ENCODE data around the gene SPIRE1. TPM values are rescaled to one million over a fixed set of nuclear protein-coding genes. Genes with fewer than 3 reads are reported as not detected.
"Not testable (repeated sequence)": the region's sequence is repeated elsewhere in the genome, so short reads cannot be mapped to it uniquely, and the experiment has no call there.

The SPIRE1 gene
- total RNA-seq, 1 experiment from 2014 or later = 26.1 TPM

- POLR2A ChIA-PET (ENCODE audit: unreplicated experiment) = no interaction called here
- CTCF ChIA-PET = no interaction called here
- intact Hi-C loops (cut with micrococcal nuclease; ENCODE audit: unreplicated experiment) = no loop called here
- no peaks in the 10 kb centered on the region for H3K27me3 ChIP-seq (ENCODE audit: insufficient read depth, low read depth)
- DNase-seq = no peak
- H3K4me3 ChIP-seq = no peak overlapping the region
- no peak for TF ChIP-seq CTCF (conservative IDR thresholded peaks at IDR 0.05)
- no peak for TF ChIP-seq EZH2 (IDR thresholded peaks at IDR 0.05; ENCODE audit: low read depth)
- H3K9me3 ChIP-seq (ENCODE audit: insufficient read depth, low read depth) = no peaks in the 10 kb centered on the region
- H4K20me1 ChIP-seq (ENCODE audit: insufficient read depth) = no peaks in the 10 kb centered on the region
- no peak overlapping the region for H2AFZ ChIP-seq
- H3K4me2 ChIP-seq = no peak overlapping the region
- no peaks in the 10 kb centered on the region for H3F3A ChIP-seq (ENCODE audit: insufficient read depth, low read depth)
- H3K36me3 ChIP-seq (ENCODE audit: low read depth) = no peaks in the 10 kb centered on the region
- no peaks in the 10 kb centered on the region for H3K79me2 ChIP-seq (ENCODE audit: low read depth)
- no peaks in the 10 kb centered on the region for H3K4me1 ChIP-seq (replicated peaks; ENCODE audit: insufficient read depth)
- H3K27ac ChIP-seq = no peak overlapping the region
- BruUV-seq (replicated peaks) = no TSS peak
- H3K9me2 ChIP-seq (ENCODE audit: insufficient read depth) = no peaks in the 10 kb centered on the region
Observed at GRCh38 chr18:12631831-12632477, 26.0 kb downstream of the SPIRE1 start.

- H3K27ac ChIP-seq = no peak overlapping the region
- H3K4me3 ChIP-seq = no peak overlapping the region
- no peaks in the 10 kb centered on the region for H3K79me2 ChIP-seq (ENCODE audit: low read depth)
- no TSS peak for BruUV-seq (replicated peaks)
- H3K36me3 ChIP-seq (ENCODE audit: low read depth) = no peaks in the 10 kb centered on the region
- no peak overlapping the region for H2AFZ ChIP-seq
- no peaks in the 10 kb centered on the region for H3K9me3 ChIP-seq (ENCODE audit: insufficient read depth, low read depth)
- H3K9me2 ChIP-seq (ENCODE audit: insufficient read depth) = no peaks in the 10 kb centered on the region
- H3F3A ChIP-seq (ENCODE audit: insufficient read depth, low read depth) = no peaks in the 10 kb centered on the region
- no peaks in the 10 kb centered on the region for H3K27me3 ChIP-seq (ENCODE audit: insufficient read depth, low read depth)
- no peak for TF ChIP-seq EZH2 (IDR thresholded peaks at IDR 0.05; ENCODE audit: low read depth)
- TF ChIP-seq CTCF (conservative IDR thresholded peaks at IDR 0.05) = no peak
- no peaks in the 10 kb centered on the region for H3K4me1 ChIP-seq (replicated peaks; ENCODE audit: insufficient read depth)
- ChIA-PET POLR2A (ENCODE audit: unreplicated experiment) (no interaction called here), CTCF (no interaction called here)
- no peak overlapping the region for H3K4me2 ChIP-seq
- no peaks in the 10 kb centered on the region for H4K20me1 ChIP-seq (ENCODE audit: insufficient read depth)
- no peak for DNase-seq
- intact Hi-C loops (cut with micrococcal nuclease; ENCODE audit: unreplicated experiment) = no loop called here
Observed at GRCh38 chr18:12630136-12630535, 27.8 kb downstream of the SPIRE1 start.

GRCh38 chr18:12628706-12629702 is 28.9 kb downstream of the SPIRE1 start:
- no peak for TF ChIP-seq EZH2 (IDR thresholded peaks at IDR 0.05; ENCODE audit: low read depth)
- no peak for TF ChIP-seq CTCF (conservative IDR thresholded peaks at IDR 0.05)
- no peaks in the 10 kb centered on the region for H3K4me1 ChIP-seq (replicated peaks; ENCODE audit: insufficient read depth)
- POLR2A ChIA-PET (ENCODE audit: unreplicated experiment) = no interaction called here
- no peak overlapping the region for H3K27ac ChIP-seq
- no peak overlapping the region for H3K4me2 ChIP-seq
- BruUV-seq (replicated peaks) = no TSS peak
- DNase-seq = no peak
- no peak overlapping the region for H2AFZ ChIP-seq
- H3K79me2 ChIP-seq (ENCODE audit: low read depth) = no peaks in the 10 kb centered on the region
- no peaks in the 10 kb centered on the region for H3F3A ChIP-seq (ENCODE audit: insufficient read depth, low read depth)
- H3K4me3 ChIP-seq = no peak overlapping the region
- H3K36me3 ChIP-seq (ENCODE audit: low read depth) = no peaks in the 10 kb centered on the region
- H4K20me1 ChIP-seq (ENCODE audit: insufficient read depth) = no peaks in the 10 kb centered on the region
- H3K9me3 ChIP-seq (ENCODE audit: insufficient read depth, low read depth) = no peaks in the 10 kb centered on the region
- CTCF ChIA-PET = no interaction called here
- no peaks in the 10 kb centered on the region for H3K9me2 ChIP-seq (ENCODE audit: insufficient read depth)
- no peaks in the 10 kb centered on the region for H3K27me3 ChIP-seq (ENCODE audit: insufficient read depth, low read depth)
- intact Hi-C loops (cut with micrococcal nuclease; ENCODE audit: unreplicated experiment) = no loop called here

- H3K4me2 ChIP-seq; BruUV-seq (replicated peaks); H2AFZ ChIP-seq; H4K20me1 ChIP-seq (ENCODE audit: insufficient read depth); H3K9me2 ChIP-seq (ENCODE audit: insufficient read depth); H3K4me3 ChIP-seq; DNase-seq; H3K27me3 ChIP-seq (ENCODE audit: insufficient read depth, low read depth); intact Hi-C loops (cut with micrococcal nuclease; ENCODE audit: unreplicated experiment); POLR2A ChIA-PET (ENCODE audit: unreplicated experiment); H3K4me1 ChIP-seq (replicated peaks; ENCODE audit: insufficient read depth); H3F3A ChIP-seq (ENCODE audit: insufficient read depth, low read depth); H3K9me3 ChIP-seq (ENCODE audit: insufficient read depth, low read depth); H3K79me2 ChIP-seq (ENCODE audit: low read depth); H3K36me3 ChIP-seq (ENCODE audit: low read depth); H3K27ac ChIP-seq: not testable (repeated sequence)
- CTCF ChIA-PET = interaction anchor here (0.6 kb wide), 1 partner anchor 18 kb away, joined by 3 read pairs; no protein-coding TSS in a partner anchor
Observed at GRCh38 chr18:12627199-12627598, 30.7 kb downstream of the SPIRE1 start.

All from PC-9 (cell line).